Measurements from ENCODE around the gene VPS13A. TPM values are rescaled to one million over a fixed set of nuclear protein-coding genes. Genes with fewer than 3 reads are reported as not detected.

VPS13A gene
- total RNA-seq, 3 donors from 2014 or later = 48.7 to 62.6 (median 49.2) TPM

DNA sequence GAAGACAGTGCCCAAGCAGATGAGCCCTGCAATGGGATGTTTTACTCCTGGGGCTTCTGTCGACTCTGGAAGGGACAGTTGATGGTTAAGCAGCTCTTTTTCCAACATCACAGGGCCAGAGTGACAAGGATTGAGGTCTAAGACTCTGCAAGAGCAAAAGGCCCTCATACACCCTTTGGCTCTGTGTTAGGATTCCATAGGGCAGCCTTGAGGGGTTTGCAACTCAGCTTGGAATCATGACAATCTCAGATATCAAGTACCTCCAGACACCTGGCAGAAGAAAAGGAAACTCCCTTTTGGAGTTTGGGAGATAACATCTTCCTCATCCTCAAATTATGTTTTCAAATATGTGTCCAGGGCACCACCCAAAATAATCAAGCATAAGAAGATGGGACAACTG is 265.1 kb downstream of the VPS13A start:
- TF ChIP-seq, protein P1, sequence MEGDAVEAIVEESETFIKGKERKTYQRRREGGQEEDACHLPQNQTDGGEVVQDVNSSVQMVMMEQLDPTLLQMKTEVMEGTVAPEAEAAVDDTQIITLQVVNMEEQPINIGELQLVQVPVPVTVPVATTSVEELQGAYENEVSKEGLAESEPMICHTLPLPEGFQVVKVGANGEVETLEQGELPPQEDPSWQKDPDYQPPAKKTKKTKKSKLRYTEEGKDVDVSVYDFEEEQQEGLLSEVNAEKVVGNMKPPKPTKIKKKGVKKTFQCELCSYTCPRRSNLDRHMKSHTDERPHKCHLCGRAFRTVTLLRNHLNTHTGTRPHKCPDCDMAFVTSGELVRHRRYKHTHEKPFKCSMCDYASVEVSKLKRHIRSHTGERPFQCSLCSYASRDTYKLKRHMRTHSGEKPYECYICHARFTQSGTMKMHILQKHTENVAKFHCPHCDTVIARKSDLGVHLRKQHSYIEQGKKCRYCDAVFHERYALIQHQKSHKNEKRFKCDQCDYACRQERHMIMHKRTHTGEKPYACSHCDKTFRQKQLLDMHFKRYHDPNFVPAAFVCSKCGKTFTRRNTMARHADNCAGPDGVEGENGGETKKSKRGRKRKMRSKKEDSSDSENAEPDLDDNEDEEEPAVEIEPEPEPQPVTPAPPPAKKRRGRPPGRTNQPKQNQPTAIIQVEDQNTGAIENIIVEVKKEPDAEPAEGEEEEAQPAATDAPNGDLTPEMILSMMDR (IDR thresholded peaks at IDR 0.05) = no peak
- H3K9me3 ChIP-seq = no peaks in the 10 kb centered on the region
- no peaks in the 10 kb centered on the region for H3K4me1 ChIP-seq (ENCODE audit: low read depth)
- no peak overlapping the region for H3K4me3 ChIP-seq
- intact Hi-C loops (cut with DNase I, micrococcal nuclease) = no loop called here
- ATAC-seq = no peak
- DNase-seq = no peak
- no peaks in the 10 kb centered on the region for H3K36me3 ChIP-seq (ENCODE audit: low read depth)

DNA sequence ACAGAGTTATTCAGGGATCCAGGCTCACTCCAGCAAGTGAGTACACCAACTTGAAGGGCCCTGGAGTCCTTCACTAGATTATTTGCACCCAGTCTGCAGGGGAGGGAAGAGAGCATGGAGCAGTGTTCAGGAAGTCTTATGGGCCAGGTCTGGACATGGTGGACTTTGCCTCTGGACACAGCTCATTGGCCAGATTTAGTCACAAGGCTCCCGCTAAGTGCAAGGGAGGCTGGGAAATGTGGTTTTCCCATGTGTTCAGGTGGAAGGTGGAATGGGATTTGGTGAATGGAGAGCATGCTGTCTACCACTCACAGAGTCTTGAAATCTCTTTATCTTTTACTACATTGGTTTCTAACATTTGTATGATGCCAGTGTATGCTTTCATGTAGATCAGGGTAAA is 270.3 kb downstream of the VPS13A start:
- DNase-seq (no peak), ATAC-seq (no peak)
- no peaks in the 10 kb centered on the region for H3K36me3 ChIP-seq (ENCODE audit: low read depth)
- intact Hi-C loops (cut with DNase I, micrococcal nuclease) = no loop called here
- no peak overlapping the region for H3K4me3 ChIP-seq
- H3K4me1 ChIP-seq (ENCODE audit: low read depth) = no peaks in the 10 kb centered on the region
- TF ChIP-seq, protein P1 (IDR thresholded peaks at IDR 0.05) = no peak
- no peaks in the 10 kb centered on the region for H3K9me3 ChIP-seq

DNA sequence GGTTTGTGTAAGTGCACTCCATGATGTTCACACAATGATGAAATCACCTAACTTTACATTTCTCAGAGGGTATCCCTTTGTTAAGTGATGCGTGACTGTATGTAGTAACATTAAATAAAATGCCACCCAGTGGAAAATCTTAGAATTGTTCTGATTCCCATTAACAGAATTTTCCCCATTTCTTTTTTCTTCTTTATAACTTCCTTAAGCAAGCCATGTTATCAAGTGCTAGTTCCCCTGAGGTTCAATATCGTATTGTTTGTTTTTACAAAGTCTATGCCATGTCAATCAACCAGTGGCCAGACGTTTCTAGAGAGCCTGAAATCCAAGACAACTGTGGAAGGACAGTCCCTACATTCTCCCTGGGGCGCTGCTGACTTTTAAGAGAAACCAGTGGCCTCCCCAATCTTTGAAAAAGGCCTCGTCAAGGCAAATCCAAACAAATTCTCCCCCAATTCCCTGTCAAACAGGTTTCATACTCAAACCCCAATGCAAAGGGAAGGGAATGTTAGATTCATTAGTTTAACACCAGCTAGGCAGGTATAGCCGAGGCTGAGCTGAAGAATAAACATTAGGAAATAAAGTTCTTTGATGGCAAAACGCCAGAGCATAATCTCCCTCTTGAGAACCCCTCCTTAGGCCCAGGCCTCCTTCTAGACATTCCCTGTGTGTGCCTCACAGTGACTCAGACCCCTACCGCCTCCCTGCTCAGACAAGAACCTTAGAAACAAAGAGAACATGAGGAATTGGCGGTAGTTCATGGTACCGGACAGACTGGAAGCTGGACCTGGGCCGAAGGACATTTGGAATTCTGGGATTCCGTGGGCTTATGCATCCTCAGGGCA is 272.1 kb downstream of the VPS13A start:
- Histone ChIP-seq H3K4me1 (ENCODE audit: low read depth) (no peaks in the 10 kb centered on the region), H3K9me3 (no peaks in the 10 kb centered on the region), H3K4me3 (no peak overlapping the region), H3K36me3 (ENCODE audit: low read depth) (no peaks in the 10 kb centered on the region)
- DNase-seq = no peak
- ATAC-seq = peak; percentile 17
- intact Hi-C loops (cut with DNase I, micrococcal nuclease) = loop anchor here in 1 of 2 donors (10.0 kb wide), 1 partner anchor 195 kb away; the partner anchor contains the start of gene GNA14
- TF ChIP-seq, protein P1 (IDR thresholded peaks at IDR 0.05) = no peak

DNA sequence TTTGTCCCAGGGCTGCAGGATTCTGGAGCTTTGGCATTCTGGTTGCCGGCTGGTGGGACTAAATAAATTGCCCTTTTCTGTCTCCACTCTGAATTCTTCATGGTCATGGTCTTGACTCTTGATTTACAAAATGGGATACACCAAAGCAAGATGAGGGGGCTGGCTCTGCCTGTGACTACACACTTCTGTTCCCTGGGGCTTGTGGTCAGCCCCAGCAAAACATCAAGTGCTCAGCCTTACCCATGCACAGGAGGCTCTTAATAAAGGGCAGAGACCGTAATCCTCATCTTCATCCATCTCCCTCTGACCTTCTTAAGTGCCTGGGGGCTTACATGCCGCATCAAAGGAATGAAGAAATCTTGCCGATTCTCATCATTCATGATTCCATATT is 272.7 kb downstream of the VPS13A start:
- TF ChIP-seq, protein P1 (IDR thresholded peaks at IDR 0.05) = no peak
- no peaks in the 10 kb centered on the region for H3K9me3 ChIP-seq
- no peaks in the 10 kb centered on the region for H3K4me1 ChIP-seq (ENCODE audit: low read depth)
- H3K36me3 ChIP-seq (ENCODE audit: low read depth) = no peaks in the 10 kb centered on the region
- intact Hi-C loops (cut with DNase I, micrococcal nuclease) = loop anchor here in 1 of 2 donors (10.0 kb wide), 1 partner anchor 195 kb away; the partner anchor contains the start of gene GNA14
- DNase-seq (no peak), ATAC-seq (no peak)
- no peak overlapping the region for H3K4me3 ChIP-seq

DNA sequence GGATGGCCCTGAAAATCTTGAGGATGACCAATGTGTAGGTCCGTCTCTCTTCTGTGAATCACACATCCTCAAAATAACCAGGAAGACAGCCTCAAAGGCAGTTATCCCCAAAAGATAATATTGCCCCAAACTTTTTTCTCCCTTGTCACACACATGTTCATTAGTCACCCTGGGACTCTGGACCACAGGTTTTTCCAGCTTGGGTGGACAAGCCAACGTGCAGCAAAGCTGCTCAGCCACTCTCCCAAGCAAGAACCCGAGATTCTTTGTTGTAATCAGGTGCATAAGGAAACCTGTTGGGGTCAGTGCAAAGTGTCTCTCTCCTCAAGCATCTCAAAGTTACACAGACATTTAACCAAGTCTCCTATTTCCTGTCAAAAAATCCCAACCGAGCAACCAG is 274.2 kb downstream of the VPS13A start:
- intact Hi-C loops (cut with DNase I, micrococcal nuclease) = loop anchor here in 1 of 2 donors (10.0 kb wide), 1 partner anchor 193 kb away; the partner anchor contains the start of gene GNA14

More for the DNA sequence above, 274.2 kb downstream of the VPS13A start:
- H3K36me3 ChIP-seq (ENCODE audit: low read depth) = no peaks in the 10 kb centered on the region
- ATAC-seq = no peak
- H3K4me3 ChIP-seq = no peak overlapping the region
- no peaks in the 10 kb centered on the region for H3K4me1 ChIP-seq (ENCODE audit: low read depth)
- H3K9me3 ChIP-seq = no peaks in the 10 kb centered on the region
- DNase-seq = no peak
- TF ChIP-seq, protein P1 (IDR thresholded peaks at IDR 0.05) = no peak

Measured in mucosa of descending colon (tissue), 3 donors.